GM18499 (cell line): Measurements from ENCODE around the gene TNNI3.
"Not testable (repeated sequence)": the region's sequence is repeated elsewhere in the genome, so short reads cannot be mapped to it uniquely, and the experiment has no call there.

Source experiments
- ATAC-seq: cut with Tn5 transposase; IDR thresholded peaks from one replicate; pipeline ENCODE4 v1.9.1; 2021; ENCODE audit warnings: moderate number of reproducible peaks; ENCODE audit not compliant: insufficient read depth, unreplicated experiment

Gene TNNI3

DNA sequence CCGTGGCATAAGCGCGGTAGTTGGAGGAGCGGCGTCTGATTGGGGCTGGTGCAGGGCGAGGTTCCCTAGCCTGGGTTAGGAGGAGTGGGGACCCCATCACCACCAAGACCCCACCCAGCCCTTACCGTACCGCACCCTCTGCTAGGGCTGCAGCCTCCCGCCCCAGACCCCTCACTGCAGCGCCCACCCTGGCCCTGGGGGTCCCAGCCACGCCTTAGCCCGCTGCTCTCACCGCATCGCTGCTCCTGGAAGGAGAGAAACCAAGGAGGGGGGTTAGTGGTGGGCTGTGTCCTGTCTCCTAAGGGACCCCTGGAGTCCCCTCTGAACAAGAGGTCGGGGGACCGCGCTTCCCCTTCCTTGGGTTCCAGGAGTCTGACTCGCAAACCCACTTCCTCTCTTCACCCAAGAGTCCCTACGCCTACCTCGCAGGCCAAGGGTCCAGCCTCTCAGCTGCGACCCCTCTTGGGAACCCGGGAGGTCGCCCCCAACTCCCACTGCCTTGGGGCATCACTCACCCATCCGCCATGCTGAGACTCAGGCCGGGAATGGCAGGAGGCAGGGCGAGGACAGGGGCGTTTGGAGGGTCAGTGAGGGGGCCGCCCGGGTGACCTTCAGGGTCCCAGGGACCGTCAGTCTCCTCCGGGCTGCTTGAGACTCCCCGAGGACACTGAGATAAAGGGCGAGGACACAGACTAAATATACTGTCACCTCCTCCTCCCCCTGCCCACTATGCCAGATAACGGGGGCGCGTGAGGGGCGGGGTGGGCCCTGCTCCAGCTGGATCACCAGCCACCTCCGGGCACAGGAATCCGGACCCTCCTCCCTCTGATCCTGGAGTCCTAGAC, at the start of gene TNNI3:
TNNI3 (minus strand) TSS at position 669 of the 845 bp plus-strand sequence; CDS start at position 526, 143 bp downstream.
- no peak for ATAC-seq

DNA sequence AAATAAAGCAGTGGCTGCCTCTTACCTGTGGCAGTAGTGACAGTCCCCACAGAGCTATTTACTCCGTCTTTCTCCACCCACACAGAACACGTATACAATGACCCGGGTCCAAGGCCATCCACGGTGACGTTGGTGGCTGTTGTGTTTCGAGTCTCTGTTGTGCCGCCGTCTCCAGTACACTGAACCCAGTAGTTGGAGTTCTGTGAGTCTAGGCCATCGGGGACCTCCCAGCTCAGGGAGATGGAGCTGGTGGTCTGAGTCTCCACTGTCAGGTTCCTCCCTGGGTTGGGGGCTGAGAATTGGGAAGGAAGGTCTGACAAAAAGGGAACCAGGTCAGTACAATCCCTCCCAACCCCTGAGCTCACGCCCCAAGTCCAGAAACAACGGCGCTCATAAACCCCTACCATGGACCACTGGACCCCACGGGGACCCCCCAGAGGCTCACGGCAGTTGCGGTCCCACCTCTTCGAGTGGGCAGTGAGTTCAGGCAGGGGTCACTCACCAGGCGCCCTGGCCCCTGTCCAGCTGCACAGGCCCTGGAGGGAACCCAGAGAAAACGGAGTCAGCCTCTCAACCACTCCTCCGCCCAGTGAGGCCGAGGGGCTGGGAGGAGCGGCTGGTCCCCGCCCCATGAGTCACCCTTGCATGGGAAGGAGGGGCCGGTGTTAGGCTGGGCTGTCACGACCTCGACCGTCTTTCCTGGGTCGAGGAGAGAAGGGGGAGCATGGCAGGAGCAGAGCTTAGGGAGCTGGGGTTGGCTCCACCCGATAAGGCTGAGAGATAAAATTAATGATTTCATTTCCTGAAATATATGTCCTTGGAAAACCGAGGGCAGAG, 49.4 kb upstream of the TNNI3 start:
- no peak for ATAC-seq

DNA sequence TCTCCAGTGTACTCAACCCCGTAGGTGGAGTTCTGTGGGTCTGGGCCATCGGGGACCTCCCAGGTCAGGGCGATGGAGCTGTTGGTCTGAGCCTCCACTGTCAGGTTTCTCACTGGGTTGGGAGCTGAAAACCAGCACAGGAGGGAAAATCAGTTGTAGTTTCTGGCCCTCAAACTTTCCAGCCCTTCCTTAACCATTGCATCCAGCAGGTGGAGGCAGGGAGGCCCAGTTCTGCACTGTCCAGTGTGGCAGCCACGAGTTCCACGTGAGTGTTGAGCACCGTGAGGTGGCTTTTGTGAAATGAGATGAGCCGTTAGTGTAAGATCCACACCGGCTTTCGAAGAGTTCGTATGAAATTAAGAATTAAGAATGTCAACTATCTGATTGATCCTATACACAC, 44.7 kb upstream of the TNNI3 start:
- not testable (repeated sequence) for ATAC-seq

DNA sequence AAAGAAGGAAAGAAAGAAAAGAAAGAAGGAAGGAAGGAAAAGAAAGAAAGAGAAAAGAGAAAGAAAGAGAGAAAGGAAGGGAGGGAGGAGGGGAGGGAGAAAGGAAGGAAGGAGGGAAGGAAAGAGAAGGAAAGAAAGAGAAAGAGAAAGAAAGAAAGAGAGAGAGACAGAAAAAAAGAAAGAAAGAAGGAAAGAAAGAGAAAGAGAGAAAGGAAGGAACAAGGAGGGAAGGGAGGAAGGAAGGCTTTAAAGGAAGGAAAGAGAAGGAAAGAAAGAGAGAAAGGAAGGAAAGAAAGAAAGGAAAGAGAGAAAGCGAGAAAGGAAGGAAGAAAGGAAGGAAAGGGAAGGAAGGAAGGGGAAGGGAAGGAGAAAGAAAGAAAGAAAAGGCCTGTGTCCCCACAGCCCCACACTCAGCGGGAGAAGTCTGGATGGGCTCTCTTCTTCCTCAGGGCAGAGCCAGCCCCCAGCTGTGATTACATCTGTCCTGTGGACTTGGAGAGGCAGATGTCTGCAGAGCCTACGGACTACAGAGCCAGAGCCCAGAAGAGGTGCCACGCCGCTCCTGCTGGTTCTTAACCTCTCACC, 42.2 kb upstream of the TNNI3 start:
- no peak for ATAC-seq

DNA sequence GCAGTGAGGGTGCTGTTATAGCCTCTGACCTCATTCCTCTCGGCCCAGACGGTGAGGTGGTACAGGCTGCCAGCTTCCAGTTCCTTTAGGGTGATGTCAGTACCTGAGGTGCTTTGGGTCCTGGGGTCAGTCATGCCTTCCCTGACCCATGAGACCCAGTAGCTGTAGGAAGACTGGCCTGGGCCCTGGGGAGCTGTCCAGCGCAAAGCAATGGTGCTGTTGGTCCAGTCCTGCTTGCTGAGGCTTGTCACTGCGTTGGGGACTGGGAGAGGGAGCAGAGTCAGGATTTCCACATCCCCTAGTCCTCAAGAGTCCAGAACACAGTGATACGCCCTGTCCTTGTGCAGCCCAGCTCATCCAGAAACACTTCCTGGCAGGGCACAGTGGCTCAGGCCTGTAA, 41.1 kb upstream of the TNNI3 start:
- ATAC-seq = no peak

DNA sequence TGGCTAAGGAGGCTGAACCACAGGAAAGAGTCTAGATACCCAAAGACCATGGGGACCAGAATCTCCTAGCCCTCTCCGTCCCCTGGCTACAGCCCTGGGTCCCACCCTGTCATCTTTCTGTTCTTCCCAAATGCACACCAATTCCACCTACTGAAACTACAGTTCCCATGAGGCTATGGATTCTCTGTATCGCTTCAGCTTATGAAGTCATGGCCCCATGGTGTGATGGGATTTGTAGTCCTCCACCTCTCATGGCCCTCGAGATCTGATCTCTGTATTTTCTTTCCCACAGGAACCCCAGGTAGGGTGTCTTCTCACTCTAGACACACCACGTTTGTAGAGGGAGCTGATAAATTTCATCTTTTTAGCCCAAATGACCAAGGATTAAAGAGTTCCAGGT, 40.0 kb upstream of the TNNI3 start:
- ATAC-seq = no peak

DNA sequence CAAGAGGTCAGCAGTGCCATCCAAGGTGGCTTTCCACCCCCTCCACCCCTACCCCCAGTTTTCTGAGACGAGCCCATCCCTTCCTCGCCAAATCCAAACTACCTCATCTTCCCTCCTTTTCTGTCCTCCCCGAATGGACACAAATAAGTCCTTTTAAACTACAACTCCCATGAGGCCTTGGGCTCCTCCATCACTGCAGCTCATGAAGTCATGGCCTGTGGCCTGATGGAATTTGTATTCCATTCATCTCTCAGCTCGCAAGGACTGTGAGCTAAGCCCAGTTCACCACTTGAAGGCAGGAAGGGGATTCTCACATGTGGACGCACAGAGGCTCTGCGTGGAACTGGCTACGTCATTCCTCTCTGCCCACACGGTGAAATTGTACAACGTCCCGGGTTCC, 39.3 kb upstream of the TNNI3 start:
- no peak for ATAC-seq

DNA sequence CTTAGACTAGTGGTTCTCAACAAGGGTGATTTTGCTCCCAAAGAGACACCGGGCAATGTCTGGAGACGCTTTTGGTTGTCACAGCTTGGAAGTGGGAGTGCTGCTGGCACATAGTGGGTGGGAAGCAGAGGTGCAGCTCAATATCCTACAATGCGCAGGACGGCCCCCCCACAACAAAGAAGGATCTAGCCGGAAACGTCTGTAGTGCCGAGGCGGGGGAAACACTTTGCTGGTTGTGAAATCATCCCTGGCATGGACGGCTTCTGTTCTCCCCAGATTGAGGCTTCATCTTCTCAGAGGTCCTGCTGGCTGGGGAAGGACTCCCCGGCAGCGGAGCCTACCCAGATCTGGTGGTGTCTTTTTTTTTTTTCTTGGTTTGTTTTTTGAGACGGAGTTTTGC, 35.9 kb upstream of the TNNI3 start:
- no peak for ATAC-seq

DNA sequence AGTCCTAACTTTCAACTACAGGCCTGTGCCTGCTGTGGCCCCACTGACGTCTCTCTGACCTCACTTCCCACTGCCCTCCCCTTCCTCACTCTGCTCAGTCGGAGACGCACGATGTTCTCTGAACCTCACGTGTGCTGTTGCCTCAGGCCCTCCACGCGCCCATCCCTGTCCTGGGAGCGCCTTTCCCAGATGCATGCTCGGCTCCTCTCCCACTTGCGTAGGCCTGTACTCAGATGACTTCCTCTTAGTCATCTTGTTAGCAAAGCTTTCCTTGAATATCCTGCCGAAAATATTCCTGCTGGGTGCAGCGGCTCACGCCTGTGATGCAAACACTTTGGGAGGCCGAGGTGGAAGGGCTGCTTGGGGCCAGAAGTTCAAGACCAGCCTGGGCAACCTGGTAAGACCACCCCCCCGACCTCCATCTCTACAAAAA, 31.9 kb upstream of the TNNI3 start:
- ATAC-seq = no peak

DNA sequence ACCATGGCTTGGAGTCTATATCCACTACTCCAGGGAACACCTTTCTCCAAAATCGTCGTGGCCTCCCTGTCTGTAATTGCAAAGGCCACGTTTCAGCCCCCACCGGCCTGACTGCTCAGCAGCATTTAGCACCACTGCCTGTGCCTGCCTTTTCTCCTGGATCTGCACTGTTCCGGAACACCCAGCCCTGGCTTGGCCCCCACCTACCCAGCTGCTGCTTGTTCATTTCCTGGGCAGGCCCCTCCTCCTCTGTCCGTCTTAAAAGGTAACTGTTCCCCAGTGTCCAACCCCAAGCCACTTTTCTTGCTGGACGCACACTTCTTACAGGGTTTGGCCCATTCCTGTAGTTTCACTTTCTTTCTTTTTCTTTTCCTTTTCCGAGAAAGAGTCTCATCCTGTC, 31.1 kb upstream of the TNNI3 start:
- no peak for ATAC-seq

DNA sequence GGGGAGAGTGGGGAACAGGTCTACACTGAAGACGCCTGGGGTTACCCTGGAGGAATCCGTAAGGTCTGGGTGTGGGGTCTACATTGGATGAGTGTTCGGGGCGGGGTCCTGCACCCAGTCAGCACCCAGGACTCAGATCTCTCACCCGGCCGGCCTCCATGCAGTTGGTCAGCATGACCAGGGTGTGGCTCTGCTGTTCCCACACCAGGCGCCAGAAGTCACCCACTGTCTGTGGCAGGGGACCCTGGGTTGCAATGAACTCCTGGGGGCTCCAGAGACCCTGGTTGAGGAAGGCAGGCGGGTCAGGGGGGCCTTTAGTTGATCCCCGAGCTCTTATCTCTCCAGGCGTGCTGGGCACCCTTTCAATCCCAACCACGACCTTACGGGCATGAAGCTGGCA, 28.5 kb upstream of the TNNI3 start:
- ATAC-seq = no peak

DNA sequence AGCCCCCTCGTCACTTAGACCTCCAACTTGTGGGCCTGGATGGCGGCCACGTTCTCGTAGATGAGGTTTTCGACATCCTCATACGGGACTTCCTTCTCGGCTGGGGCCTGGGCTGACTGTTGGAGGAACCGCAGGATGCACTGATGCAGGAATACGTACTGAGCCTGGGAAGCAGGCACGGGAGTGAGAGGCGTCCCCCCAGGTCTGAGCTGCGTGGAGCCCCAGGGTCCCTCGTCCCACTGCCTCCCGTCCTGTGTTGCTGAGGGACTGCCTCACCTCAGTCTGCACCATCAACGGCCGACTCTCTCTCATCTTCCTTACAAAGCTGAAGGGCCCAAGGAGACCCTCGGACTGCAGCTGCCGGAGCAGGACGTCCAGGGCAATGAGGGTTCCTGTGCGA, 24.2 kb upstream of the TNNI3 start:
- no peak for ATAC-seq

DNA sequence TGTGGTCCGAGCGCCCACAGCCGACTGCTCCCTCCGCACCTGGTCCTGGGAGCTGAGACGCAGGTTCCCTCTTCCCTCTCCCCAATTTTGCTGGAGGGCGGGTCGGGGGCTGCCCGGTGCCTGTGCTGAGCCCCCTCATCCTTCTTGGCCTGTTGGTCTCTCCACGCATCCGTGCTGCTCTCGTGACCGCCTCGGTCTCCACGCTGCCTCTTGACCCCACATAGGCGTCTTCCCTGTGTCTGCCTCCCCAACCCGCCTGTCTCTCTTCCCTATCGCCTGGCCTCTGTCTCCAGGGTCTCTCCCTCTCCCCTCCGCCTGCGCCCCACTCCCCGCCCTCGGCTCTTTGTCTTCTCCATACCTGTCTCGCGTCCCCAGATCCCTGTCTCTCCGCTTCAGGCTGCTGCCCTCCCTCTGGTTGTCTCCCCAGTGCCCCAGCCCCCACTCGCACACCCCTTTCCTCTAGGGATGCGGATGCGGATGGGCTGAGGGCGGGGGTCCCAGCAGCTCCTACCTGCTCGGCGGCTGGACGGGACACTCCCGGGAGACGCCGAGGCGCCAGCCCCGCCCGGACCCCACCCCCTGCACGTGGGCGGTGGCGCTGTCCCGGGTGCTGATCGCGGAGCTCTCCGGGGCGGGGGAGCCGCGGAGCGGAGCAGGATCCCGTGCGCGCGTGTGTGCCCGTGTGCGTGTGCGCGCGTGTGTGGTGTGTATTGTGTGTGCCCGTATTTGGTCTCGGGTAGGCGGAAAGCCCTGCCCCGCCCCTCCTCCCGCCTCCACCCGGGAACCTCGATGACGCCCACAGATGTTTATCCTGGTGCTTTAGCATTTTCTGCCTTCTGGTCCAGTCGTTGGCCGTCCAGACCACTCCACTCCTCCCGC, 22.3 kb upstream of the TNNI3 start, which contains the start of gene SYT5:
SYT5 (minus strand) TSS at position 684 of the 879 bp plus-strand sequence. CDS start 1,248 bp downstream, outside the sequence.
- ATAC-seq = no peak

DNA sequence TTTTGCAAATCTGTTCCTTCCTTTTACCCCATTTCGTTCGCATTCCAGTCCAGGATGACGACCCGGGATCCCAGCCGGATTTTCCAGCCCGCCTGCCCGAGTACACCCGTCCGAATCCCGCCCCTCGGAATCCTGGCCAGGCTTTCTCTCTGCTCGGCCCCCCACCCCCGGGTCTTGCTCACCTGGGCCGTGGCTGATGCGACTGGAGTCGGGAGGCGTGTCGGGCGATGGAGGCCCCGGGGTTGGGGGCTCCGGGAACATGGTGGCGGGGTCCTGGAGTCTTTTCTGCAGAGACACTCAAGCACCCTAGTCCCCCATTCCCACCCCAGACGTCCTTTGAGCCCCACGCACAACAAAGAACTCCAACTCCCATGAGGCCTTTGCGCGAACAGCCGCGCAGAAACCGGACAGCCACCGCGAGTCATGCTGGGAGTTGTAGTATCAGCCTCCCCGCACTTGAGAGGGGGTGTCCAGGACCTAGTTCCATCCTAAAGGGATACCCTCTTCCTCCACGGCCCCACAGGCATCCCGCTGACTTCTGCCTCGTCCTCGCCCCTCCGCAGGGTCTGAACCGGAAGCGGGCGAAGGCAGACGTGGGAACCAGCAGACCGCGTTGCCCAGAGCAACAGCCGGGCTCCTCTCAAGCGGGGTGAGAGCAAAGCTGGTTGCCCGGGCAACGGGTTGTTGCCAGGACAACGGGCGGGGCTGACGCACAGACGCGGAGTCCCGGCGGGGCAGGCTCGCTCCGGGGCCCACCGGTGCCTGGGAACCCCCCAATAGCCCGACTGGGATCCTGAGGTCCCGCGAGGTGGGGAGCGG, 21.5 kb upstream of the TNNI3 start:
- no peak for ATAC-seq

DNA sequence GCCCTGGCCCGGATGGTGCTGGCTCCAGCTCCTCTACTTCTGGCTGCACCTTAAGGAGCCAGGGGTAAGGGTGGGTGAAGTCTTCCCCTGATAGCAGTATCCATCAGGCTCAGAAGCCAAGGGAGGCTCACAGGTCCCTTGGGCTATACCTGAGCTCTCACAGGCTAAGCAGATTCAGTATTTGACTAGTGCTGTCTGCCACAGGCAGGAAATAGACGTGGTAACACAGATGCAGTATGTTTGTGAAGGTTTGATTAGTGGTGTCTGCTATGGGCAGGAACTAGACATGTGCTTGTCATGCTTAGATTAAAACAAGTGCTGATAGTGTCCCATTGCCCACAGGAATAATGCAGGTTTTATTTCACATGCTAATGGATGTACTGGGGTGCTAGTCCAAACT, 18.5 kb upstream of the TNNI3 start:
- ATAC-seq = no peak

DNA sequence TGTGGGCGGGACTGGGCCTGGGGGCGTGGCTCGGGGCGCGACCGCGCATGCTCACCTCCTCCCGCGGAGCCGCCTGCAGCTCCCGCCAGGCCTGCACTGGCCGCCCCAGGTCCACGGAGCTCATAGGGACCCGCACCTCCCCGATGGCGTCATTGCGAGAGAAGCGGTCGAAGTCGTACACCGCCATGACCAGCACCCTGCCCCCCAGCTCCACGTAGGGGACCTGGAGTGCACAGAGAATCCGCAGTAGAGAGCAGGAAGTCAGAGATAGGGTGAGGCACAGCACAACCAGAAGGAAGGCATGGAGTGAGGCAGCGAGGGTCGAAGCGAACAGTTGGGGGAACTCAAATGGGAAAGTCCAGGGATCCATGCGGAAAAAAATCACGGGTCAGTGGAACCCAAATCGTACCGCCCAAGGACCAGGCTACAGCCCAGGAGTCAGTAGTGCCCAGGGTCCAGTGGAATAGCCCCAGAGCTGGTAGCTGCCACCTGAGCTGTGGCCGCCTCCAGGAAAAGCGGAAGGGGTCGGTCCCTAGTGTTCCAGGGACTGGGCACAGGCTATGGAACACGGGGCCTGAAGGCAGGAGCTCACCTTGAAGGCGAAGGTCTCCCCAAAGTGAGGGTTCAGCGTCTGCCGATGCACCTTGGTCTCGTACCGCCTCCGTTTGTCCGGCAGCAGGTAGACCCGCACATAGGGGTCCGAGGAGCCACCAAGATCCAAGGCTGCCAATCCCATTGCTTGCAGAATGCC, 17.8 kb upstream of the TNNI3 start:
- ATAC-seq = no peak

DNA sequence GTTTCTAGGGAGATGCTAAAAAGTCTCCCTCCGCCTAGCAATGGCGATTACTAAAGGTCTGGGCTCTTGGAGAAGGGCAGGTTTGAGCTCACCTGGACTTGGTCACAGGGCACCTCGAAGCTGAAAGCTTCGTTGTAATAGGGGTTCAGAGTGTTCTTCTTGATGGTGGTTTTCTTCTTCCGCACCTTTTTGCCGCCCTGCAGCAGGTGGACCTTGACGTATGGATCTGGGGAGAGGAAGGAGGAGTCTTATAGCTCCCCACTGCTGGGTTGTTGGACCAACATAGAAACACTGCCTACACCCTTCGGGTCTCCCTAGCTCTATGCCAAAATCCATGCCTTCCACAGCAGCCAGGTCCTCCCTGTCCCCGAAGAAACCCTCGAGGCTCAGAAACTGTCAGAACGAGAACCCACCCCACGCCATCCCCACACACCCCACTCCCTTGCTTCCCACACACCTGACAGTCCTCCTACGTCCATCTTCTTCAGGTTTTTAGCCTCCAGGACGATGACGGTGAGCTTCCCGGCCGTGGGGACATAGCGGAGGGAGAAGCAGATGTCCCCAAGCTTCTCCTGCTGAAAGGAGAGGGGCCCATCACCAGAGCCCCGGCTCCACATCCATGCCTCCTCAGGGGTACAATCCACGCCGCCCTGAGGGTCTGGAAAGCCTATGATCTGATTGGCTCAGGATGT, 17.0 kb upstream of the TNNI3 start:
- ATAC-seq = no peak
